Progenitor cell of endocrine pancreas (in vitro differentiated cells): ENCODE measurements around the gene GPX4. TPM values are rescaled to one million over a fixed set of nuclear protein-coding genes. Genes with fewer than 3 reads are reported as not detected.

Experiments
- DNase-seq: peaks from one replicate; pipeline ENCODE4 v3.0.0; 2021; ENCODE audit warnings: low spot score; ENCODE audit not compliant: unreplicated experiment
- H3K27ac Mint-ChIP-seq: 2 replicates; pipeline ENCODE4 v1.8.0; 2021; ENCODE audit warnings: mild to moderate bottlenecking, moderate library complexity, mixed read lengths
- H3K27me3 Mint-ChIP-seq: 2 replicates; pipeline ENCODE4 v1.8.0; 2021; ENCODE audit warnings: mixed read lengths
- H3K36me3 Mint-ChIP-seq: 2 replicates; pipeline ENCODE4 v1.8.0; 2022; ENCODE audit warnings: mixed read lengths; ENCODE audit not compliant: insufficient read depth
- H3K4me1 Mint-ChIP-seq: 2 replicates; pipeline ENCODE4 v1.8.0; 2021; ENCODE audit warnings: low read depth, mixed read lengths
- H3K4me3 Mint-ChIP-seq: 2 replicates; pipeline ENCODE4 v1.8.0; 2021; ENCODE audit warnings: low read depth, mild to moderate bottlenecking, moderate library complexity, mixed read lengths
- H3K9me3 Mint-ChIP-seq: 2 replicates; pipeline ENCODE4 v1.8.0; 2021; ENCODE audit warnings: low read depth, mixed read lengths
- total RNA-seq: library from RNA; stranded (reverse); gene quantifications from 2 replicates; pipeline ENCODE4 v1.2.1, GENCODE V29; 2021
- TF ChIP-seq, protein P1 (sequence below): fragments of 200-600 bp; sonication (generic); IDR thresholded peaks from one replicate; pipeline ENCODE4 v1.5.0; 2021; ENCODE audit warnings: antibody characterized with exemption, mild to moderate bottlenecking; ENCODE audit not compliant: unreplicated experiment

Gene GPX4
- total RNA-seq, 1 donor from 2014 or later = 231 TPM

DNA sequence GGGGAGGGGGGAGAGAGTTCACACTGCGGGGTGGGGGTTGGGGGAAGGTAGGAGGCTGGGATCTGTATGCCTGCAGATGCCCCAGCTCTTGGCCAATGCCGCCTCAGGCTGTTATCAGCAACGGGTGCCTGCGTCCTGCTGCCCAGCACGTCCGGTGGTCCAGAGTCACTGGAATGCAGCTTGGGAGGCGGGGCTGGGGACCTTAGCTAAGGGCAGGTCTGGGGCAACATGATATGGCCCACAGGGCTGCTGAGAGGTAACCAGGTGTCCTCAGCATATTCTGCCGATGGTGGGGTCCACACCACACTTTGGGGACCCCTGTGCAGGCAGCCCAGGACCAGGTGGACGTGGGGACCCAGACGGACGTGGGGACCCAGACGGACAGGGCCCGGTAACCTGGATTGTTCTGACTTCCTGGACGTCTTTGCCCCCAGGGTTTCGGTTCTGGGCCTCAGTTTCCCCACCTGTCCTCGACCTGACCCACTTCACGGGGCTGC lies 37.5 kb upstream of the GPX4 start:
- no peak overlapping the region for H3K4me3 Mint-ChIP-seq
- peak overlapping the region; percentile 24 for H3K27ac Mint-ChIP-seq
- H3K27me3 Mint-ChIP-seq = peaks cover 28% of the 10 kb centered on the region
- TF ChIP-seq, protein P1, sequence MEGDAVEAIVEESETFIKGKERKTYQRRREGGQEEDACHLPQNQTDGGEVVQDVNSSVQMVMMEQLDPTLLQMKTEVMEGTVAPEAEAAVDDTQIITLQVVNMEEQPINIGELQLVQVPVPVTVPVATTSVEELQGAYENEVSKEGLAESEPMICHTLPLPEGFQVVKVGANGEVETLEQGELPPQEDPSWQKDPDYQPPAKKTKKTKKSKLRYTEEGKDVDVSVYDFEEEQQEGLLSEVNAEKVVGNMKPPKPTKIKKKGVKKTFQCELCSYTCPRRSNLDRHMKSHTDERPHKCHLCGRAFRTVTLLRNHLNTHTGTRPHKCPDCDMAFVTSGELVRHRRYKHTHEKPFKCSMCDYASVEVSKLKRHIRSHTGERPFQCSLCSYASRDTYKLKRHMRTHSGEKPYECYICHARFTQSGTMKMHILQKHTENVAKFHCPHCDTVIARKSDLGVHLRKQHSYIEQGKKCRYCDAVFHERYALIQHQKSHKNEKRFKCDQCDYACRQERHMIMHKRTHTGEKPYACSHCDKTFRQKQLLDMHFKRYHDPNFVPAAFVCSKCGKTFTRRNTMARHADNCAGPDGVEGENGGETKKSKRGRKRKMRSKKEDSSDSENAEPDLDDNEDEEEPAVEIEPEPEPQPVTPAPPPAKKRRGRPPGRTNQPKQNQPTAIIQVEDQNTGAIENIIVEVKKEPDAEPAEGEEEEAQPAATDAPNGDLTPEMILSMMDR = no peak
- no peaks in the 10 kb centered on the region for H3K36me3 Mint-ChIP-seq
- no peak for DNase-seq
- H3K4me1 Mint-ChIP-seq = peaks cover 1% of the 10 kb centered on the region
- H3K9me3 Mint-ChIP-seq = no peaks in the 10 kb centered on the region

DNA sequence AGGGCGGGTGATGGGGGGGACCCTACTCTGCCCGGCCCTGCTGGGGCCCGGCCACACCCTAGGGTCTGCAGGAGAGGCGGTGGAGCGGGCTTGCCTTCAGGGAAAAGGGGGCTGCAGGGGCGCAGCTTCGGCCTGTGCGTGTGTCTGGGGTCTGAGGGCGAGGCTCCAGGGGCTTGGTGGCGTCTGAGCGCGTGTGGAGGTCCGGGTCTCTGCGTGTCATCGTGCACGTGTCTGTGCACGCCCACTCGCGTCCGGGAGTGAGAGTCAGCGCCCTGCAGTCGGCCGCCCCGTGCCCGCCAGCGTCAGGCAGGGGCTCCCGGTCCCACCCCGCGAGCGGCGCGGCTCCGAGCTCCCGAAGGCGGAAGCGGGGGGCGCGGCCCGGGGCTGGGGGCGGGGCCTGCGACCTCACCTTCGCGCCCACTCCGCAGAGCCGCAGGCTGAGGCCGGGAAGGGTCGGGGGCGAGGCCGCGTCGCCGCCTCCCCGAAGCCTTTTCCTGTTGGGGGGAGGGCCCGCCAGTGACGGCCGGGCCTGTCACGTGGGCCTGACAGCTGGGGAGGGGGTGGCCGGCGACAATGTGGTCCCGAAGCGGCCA lies 37.0 kb upstream of the GPX4 start, which contains the start of gene ARHGAP45:
Gene ARHGAP45, plus strand, starts transcription at position 420 of the 593 bp plus-strand sequence. CDS start 239 bp downstream, outside the sequence.
- H3K27me3 Mint-ChIP-seq = peaks cover 32% of the 10 kb centered on the region
- TF ChIP-seq, protein P1 = no peak
- peaks cover 2% of the 10 kb centered on the region for H3K4me1 Mint-ChIP-seq
- peak within 1 kb of the TSS; percentile 24 for H3K4me3 Mint-ChIP-seq
- no peak for DNase-seq
- H3K9me3 Mint-ChIP-seq = no peaks in the 10 kb centered on the region
- peak within 1 kb of the TSS; percentile 24 for H3K27ac Mint-ChIP-seq
- H3K36me3 Mint-ChIP-seq = no peaks in the 10 kb centered on the region

DNA sequence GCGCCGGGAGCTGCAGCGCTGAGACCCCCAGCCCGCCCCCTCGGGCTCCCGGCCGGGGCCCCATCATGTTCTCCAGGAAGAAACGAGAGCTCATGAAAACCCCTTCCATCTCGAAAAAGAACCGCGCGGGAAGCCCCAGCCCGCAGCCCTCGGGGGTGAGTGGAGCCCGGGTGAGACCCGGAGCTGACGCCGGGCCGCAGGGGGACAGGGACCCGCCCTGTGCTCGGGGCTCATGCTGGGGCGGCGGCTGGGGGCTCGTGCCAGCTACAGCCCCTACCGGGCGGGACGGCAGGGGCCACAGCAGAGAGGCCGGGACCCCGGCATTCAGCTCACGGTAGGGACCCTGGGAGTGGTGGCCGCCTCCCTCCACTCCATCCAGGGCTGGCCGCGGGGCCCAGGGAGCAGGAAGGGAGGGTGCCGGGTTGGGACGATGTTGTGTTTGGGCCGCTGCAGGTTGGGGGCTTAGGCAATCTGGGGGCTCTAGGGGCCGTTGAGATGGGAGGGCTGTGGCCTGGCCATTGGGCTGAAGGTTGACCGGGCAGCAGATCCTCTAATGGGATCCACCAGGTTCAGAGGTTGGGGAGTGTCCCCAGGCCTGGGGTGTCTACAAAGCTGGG lies 36.3 kb upstream of the GPX4 start:
- no peak overlapping the region for H3K4me3 Mint-ChIP-seq
- H3K27me3 Mint-ChIP-seq = peaks cover 38% of the 10 kb centered on the region
- H3K4me1 Mint-ChIP-seq = peaks cover 3% of the 10 kb centered on the region
- no peaks in the 10 kb centered on the region for H3K9me3 Mint-ChIP-seq
- no peaks in the 10 kb centered on the region for H3K36me3 Mint-ChIP-seq
- no peak overlapping the region for H3K27ac Mint-ChIP-seq
- DNase-seq = no peak
- TF ChIP-seq, protein P1 = no peak

DNA sequence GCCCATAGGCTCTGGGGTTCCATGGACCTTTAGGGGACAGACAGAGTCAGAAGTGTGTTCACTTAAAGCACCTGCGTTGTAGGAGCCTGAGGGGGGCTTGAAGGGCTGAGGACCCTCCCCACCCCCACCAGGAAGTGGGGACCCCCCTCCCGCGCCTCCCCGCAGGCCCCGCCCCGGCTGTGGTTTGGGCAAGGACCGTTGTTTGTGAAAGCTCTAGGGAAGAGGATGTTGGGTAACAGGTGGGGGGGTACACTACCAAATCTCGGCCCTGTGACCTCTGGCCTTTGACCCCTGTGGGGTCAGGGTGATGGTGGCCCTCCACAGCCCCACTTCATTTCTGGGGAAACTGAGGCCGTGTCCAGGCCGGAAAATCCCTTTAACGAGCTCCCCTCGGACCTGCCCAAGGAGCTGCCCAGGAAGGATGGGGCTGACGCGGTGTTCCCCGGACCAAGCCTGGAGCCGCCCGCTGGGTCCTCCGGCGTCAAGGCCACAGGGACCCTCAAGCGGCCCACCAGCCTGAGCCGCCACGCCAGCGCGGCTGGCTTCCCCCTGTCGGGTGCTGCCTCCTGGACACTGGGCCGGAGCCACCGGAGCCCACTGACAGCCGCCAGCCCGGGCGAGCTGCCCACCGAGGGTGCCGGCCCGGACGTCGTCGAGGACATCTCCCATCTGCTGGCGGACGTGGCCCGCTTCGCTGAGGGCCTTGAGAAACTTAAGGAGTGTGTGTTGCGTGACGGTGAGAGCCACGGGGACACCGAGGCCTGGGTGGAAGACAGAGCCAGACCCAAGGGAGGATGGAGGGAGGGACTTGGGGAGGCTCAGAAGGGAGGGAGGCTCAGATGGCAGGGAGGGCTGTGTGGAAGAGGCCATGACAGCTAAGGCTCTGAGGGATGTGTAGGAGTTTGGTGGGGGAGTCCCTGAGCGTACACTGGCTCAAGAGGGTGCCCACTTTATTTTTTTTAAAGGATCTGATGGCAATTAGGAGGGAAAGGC lies 35.5 kb upstream of the GPX4 start:
- Mint-ChIP-seq H3K27ac (no peak overlapping the region), H3K4me1 (peaks cover 3% of the 10 kb centered on the region), H3K36me3 (no peaks in the 10 kb centered on the region), H3K27me3 (peaks cover 46% of the 10 kb centered on the region), H3K9me3 (no peaks in the 10 kb centered on the region), H3K4me3 (no peak overlapping the region)
- TF ChIP-seq, protein P1 = no peak
- DNase-seq = no peak
